A172 (cell line): Measurements from ENCODE around the gene ZFAND3. TPM values are rescaled to one million over a fixed set of nuclear protein-coding genes. Genes with fewer than 3 reads are reported as not detected.

Source experiments
- DNase-seq: peaks from one replicate; pipeline ENCODE4 v3.0.0-alpha.2; 2015; ENCODE audit warnings: low spot score
- total RNA-seq: library from RNA; depleted of rRNA; stranded (reverse); fragments of >200 nt; shearing (Covaris generic); gene quantifications from 2 replicates; pipeline ENCODE4 v1.2.3, GENCODE V29; 2014

ZFAND3 gene
- total RNA-seq, 1 experiment from 2014 or later: 10.0 TPM

DNA sequence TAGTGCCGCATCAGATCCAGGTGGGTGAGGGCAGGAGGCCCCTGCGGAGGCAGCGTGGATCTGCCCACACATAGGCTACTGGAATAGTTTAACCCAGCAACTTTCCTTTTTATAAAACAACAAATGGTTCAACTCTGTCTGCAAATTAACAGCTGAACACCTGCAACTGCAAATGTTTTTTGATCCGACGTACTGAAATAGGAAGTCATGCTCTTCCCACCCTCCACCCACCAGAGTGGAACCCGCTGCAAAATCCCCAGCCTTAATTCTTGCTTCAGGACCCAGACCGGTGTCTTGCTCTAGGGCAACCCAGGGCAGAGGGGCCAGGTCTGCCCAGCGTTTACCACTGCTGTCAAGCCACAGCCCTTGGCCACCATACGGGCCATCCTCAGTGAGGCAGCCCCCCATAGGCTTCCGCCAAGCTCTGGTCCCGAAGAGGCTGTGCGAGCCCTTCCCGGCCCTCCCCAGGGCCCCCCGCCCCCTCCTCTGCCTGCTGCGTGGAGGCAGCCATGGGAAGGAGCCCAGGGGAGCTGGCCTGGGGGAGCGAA, 334.3 kb downstream of the ZFAND3 start:
- no peak for DNase-seq

- DNase-seq: no peak
Observed at GRCh38 chr6:38154731-38155130, 335.2 kb downstream of the ZFAND3 start.

- DNase-seq: no peak
Observed at GRCh38 chr6:38155144-38155543, 335.6 kb downstream of the ZFAND3 start.

GRCh38 chr6:38155621-38156204, 336.2 kb downstream of the ZFAND3 start:
- no peak for DNase-seq

DNA sequence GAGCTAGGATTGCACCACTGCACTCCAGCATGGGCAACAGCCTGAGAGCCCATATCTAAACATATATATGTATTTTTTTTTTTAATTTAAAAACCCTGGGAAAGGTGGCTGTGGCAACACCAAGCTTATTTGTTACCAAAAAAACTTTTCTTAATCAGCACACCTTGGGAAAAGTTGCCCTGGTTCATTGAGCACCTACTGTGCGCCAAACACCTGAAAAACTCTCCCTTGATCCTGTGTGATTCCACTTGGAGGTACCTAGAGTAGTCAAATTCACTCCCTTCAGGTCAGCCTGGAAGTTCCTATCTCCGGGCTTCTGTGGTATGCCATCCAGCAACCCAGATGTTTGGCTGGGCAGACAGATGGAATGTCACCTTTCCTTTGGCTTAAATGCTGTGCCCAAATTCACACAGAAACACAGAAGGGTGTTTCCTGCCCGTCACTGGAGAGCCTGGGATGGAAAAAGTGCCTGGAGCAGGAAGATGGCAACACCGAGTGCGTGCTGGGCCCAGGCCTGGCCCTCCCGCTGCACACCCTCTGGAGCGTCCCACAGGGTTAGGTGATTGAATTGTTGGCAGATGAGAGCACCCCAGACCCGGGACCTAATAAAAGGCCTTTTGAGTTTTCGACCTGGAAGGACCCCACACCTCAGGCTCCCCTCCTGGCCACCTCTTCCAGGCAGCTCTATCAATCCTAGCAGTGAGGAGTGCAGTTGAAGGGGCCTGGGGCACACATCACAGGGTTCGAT, 337.5 kb downstream of the ZFAND3 start:
- DNase-seq: no peak

GRCh38 chr6:38157905-38158304, 338.4 kb downstream of the ZFAND3 start:
- no peak for DNase-seq

- no peak for DNase-seq
Observed at GRCh38 chr6:38158762-38159350, 339.3 kb downstream of the ZFAND3 start.

GRCh38 chr6:38159596-38159995, 340.1 kb downstream of the ZFAND3 start:
- DNase-seq: no peak

GRCh38 chr6:38160831-38161230, 341.3 kb downstream of the ZFAND3 start:
- no peak for DNase-seq

DNA sequence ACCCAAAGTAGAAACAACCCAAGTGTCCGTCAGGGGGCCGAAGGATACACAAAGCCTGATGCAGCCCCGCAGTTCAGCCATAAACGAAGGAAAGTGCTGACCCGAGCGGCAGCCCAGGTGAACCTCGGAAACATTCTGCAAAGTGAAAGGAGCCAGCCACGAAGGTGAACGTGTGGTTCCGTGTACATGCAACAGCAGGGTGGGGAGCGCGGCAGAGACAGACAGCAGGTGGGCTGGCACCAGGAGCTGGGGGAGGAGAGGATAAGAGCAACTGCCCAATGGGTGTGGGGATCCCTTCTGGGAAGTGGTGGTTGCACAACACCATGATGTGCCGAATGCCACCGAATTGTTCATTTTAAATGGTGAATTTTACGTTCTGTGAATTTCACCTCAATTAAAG, 341.8 kb downstream of the ZFAND3 start:
- no peak for DNase-seq

GRCh38 chr6:38161754-38162492, 342.4 kb downstream of the ZFAND3 start:
- no peak for DNase-seq

DNA sequence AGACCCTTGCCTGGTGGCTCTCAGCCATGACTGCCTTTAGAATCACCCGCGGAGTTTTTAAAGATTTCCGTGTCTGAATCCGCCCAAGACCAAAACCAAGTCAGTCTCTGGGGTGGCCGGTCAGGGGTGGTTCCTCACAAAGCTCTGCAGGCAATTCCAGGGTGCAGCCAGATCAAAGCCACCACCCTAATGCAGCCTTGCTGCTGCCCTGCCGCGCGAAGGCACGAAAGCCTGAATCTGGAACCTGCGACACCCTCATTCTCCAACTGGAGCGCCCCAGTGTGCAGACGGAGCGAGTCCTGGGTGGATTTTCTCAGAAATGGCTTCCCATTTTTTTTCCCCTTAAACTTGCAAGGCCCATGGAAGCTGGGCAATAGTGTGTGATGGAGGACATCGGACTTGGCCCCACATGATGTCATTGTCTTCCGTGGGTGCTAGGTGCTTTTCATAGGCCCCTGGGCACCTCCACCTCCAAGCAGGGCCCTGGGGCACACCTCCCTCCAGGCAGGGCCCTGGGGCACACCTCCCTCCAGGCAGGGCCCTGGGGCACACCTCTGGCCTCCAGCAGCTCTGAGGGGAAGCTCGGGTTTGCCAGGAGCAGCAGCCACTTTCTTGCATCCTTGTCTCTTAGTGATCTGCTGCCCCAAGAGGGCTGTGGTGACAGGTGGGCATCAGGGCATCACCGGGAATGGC, 343.1 kb downstream of the ZFAND3 start:
- no peak for DNase-seq

DNA sequence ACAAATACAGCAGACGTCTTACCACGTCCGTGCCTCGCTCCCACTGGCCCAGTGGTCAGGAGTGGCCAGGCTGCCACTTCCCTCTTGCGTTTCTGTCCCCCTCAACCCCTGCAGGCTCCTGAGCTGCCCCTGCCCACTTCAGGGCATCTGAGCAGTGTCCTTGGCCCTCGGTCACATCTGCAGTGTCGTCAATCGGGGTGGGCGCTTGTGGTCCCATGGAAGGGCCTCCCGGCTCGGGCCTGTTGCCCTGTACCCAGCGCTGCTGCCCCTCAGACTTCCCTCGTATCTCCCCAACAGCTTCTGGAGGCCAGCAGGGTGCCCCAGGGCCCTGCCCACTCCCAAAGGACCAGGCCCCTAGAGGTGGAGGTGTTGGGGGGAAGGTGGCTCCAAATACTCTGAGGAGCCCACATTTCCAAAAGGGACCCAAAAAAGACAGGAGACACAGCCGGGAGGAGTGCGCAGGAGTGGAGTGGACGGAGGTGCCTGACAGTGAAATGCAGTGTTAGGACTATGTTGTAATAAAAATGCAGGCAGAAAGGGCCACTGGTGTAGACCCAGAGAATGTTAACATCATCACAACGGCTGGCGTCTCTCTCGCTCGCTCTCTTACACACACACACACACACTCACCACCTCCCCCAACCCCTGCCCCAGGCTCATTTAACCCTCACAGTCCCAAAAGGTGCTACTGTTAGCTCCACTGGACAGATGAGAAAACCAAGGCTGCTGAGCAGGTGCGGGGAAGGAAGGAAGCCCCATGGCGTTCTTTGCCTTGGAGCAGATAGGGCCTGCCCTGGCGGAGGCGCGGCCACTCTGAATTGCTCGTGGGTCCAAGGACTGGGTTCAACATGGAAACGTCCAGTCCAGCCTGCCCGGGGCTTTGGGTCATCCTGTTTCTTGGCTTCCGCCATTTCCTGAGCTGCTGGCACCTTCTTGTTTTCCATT, 343.9 kb downstream of the ZFAND3 start:
- no peak for DNase-seq

DNA sequence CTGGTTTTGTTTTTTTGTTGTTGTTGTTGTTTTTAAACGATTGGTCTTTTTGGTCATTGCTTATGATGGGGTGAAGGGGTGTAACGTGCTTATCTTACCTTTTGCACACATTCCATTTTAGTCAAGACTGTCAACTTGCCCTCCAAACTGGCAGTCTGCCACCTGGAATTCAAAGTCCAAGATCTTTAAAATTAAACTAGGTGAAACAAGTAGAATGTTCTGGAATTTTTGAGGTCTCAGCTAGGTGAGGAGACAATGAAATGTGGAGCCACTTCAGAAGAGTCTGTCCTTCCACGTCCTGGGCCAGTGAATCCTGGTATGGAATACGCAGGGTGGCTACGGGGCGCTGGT, 344.6 kb downstream of the ZFAND3 start:
- no peak for DNase-seq

DNA sequence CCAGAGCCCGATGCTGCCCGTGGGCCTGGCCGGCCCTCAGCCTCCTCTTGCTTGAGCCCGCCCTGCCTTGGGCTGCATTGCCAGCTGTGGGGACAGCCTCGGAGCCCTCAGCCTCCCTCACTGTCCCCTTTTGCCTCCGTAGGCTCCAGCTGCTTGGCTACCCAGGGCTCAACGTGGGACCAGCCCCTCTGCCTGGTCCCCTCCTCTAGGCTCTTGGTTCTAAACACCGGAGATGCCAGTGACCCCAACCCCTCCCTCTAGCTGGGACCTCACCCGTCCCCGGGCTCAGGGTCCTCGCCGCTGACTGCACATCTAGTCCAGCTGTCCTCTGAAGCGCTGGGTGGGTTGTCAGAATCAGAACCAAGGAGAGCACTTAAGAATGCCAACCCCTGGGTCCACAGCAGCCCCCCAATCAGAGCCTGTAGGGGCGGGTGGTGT, 345.2 kb downstream of the ZFAND3 start:
- DNase-seq: no peak

DNA sequence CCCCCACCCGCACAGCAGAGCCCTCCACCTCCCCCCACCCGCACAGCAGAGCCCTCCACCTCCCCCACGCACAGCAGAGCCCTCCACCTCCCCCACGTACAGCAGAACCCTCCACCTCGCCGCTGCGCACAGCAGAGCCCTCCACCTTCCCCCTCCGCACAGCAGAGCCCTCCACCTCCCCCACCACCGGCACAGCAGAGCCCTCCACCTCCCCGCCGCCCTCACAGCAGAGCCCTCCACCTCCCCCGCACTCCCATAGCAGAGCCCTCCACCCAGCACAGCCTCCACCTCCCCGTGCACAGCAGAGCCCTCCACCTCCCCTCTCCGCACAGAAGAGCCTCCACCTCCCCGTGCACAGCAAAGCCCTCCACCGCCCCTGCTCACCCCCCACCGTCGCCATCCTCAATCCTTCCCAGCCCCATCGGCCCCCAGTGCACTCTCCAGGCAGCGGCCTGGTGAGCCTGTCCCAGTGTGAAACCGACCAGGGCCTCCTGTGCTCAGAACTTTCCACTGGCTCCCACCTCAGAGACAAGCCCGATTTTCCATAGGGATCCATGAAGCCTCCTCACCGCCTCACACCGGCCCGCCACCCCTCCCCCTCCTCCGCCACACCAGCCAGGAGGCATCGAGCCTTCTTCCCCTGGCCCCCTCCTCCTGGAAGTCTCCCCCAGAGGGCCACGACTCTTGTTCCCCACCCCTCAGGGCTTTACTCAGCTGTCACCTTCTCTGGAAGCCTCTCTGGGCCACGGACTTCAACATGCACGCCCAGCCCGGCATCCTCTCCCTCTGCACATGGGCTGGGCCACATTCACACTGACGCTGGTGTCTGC, 347.1 kb downstream of the ZFAND3 start:
- no peak for DNase-seq

DNA sequence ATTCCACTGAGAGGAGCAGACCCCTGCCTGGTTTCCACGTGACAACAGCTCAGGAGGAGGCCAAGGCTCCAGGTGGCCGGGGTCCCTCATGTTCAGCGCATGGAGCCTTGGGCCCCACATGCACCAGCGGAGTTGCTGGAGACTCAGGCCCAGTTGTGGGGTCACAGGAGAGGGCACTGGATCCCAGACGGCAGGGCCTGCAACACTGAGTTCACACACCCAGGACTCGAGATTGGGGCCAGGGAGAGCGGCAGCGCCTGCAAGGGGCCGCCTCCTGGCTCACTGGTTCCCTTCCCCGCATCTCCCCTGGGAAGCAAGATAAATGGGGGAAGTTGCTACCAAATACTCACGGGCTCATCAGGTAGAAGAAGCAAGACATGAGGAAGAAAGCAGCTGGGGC, 348.1 kb downstream of the ZFAND3 start:
- DNase-seq: no peak

DNA sequence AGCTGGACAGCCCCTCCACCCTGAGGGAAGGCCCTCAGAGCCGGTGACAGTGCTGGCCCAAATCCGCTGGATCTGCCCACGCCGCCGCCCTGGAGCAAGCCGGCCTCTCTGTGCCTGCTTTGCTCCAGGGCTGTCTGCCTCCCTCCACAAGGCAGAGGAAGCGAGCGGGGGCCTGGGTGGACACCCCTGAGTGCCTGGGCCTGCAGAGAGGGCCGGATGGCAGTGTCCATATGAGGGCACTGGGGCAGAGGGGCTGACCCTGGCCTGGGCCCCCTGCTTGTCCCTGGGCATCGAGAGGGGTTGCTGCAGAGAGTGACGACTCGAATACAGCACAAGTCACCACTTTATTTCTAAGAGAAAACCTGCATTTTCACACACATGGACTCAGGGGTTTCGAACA, 348.6 kb downstream of the ZFAND3 start:
- DNase-seq: no peak

GRCh38 chr6:38168699-38169098, 349.2 kb downstream of the ZFAND3 start:
- DNase-seq: no peak
